GM21390 (cell line): Measurements from ENCODE around the gene CDH23.

ENCODE experiments used
- ATAC-seq: cut with Tn5 transposase; IDR thresholded peaks from one replicate; pipeline ENCODE4 v1.9.1; 2021; ENCODE audit not compliant: unreplicated experiment

Gene CDH23

DNA sequence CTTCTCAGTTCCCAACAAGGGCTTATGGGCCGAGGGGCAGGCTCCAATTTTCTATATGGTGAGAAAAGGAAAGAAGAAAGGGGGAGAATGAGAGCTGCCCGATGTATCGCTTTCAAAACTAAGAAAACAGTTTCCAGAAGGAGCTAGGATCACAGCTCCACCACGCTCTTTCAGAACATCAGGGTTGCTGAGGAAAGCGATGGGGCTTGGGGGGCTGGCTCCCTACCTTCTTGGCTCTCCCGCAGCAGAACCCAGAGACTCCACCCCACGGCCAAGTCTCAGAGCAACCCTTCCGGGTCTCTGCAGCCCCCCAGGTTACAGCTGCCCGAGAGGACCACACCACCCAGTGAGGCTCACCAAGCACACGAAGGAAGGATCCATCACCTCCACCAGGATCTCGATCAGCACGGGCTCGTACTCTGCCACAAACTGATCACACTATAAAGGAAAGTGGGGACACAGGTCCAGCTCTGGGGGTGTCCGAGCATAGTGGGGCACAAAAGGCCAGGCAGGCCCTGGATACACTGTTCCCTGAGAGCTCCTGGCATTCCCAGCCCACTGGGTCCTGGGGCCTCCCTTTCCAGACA is 422.0 kb downstream of the CDH23 start:
- ATAC-seq: no peak

- ATAC-seq: no peak
Measured at GRCh38 chr10:71819441-71819861, 422.7 kb downstream of the CDH23 start.

DNA sequence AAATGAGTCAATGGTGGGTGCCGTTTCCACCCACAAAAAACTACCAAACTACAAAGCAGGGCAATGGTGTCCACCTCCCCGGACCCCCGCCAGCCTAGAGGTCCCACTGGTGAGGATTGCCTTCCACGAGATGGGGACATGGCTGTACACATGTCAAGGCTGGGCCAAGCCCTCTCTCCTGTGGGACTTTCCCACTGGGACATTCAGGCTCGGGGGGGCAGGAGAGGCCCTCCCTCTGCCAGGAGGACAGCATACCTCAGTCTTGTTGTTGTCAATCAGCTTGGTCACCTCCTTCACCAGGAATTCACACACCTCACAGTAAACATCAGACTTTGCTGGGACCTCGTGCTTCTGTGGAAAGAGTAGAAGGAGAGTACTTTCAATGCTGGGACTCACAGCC is 423.3 kb downstream of the CDH23 start:
- no peak for ATAC-seq

DNA sequence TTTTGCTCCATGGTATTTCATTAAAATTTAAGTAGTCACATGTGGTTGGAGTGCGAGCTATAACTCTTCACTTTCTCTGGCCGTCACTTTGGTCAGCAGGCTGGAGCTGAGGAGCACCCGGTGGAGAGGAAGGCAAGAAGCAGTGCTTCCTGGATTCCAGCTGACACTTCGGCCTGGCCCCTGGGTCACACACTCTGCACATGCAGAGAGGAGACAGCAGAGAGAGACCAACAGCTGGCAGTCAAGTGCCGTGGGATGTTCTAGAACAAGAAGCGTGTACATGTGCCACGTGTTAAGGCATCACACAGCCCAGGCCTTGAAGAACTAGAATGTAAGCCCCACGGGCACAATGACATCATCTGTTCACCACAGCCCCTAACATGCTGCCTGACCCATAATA is 424.2 kb downstream of the CDH23 start:
- no peak for ATAC-seq

- no peak for ATAC-seq
Measured at GRCh38 chr10:71821909-71822763, 425.4 kb downstream of the CDH23 start.

DNA sequence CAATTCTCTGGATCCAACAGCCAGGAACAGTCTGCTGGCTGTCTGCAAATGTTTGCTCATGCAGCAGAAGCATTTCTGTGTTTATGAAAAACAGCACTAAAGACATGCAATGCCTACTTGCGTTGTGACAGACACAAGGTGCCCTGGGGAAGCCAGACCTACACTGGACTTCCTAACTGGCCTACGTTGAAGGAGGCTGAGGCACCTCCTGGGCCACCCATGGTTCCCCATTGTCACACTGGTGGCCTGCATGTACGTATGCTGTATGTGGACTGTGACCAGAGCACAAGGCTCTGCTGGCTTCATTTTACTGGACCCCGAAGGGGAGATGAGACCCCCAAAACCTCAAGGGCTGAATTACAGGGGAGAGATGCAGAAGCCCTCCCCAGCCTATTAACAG is 426.6 kb downstream of the CDH23 start:
- no peak for ATAC-seq

- ATAC-seq: no peak
Measured at GRCh38 chr10:71824333-71824732, 427.6 kb downstream of the CDH23 start.

- no peak for ATAC-seq
Measured at GRCh38 chr10:71825217-71825616, 428.5 kb downstream of the CDH23 start.

DNA sequence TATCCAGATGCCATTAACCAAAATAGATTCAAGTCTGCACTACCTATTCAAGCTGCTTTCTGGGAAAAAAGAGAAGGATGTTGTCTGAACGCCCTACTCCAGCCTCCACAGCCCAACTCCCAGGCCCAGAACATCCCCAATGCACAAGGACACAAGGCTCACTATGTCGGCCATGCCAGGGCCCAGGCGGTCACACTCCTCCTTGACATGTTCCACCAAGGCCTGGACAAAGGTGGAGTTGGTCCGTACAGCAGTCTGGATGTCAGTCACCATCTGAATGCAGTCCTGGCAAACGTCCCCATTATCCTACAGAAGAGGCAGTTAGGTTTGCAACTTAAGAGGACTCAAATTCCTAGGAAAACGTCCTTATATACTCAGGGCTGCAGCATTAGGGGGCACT is 431.1 kb downstream of the CDH23 start:
- no peak for ATAC-seq

GRCh38 chr10:71828702-71829101 is 432.0 kb downstream of the CDH23 start:
- no peak for ATAC-seq

- no peak for ATAC-seq
Measured at GRCh38 chr10:71829171-71829570, 432.5 kb downstream of the CDH23 start.

GRCh38 chr10:71829896-71830295 is 433.2 kb downstream of the CDH23 start:
- ATAC-seq: no peak

DNA sequence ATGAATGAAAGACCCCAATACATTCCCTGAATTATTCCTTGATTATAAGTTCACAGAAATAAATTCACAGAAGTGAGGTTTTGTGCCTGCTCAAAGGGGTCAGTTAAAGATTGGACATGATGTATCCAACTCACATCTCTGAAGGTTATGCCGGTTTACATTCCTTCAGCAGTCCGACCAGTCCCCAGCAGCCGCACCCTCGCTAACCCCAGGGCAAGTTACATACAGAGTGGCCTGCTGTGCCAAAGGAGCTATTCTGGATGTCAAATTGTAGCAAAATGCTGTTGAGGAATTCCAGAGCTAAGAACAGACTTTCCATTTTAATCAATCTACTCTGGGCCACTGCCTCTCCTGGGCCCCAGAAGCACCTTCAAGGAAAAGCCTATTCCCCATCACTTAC is 434.0 kb downstream of the CDH23 start:
- ATAC-seq: no peak

DNA sequence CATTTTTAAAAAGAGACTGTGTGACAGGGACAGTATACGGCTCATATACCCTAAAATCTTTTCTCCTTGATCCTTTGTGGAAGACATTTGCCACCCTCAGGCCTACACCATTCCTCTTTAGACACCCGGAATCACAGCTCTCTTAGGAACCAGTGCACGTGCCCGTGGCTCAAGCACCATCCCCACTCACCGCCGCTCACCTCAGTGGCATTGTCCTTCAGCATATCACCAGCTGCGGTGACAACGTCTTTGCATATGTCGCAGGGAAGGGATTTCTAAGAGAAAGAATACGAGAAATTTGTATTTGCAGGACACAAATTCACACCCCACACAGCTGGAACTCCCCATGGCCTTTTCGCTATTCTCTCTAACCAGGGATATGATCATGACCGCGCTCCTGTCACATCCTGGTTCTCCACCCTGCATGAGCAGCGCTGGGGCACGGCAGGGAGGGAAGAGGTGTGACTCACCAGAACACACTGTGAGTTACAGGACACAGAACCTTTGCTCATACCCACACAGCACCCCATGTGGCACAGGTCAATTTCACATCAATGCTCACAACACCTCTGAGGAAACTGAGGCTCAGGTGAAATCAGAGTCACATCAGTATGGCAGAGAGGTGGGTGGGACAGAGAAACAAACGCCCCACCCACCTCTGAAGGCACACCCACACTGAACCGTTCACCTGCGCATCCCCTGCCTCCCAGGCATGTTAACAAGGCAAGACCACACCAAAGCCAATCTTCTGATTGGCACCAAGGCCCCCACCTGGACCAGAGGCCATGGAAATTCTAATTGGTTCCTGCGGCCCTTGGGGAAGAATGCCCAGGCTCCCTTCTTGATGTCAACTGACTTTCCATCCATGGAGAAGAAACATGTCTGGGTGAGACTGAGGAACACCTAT is 435.2 kb downstream of the CDH23 start:
- ATAC-seq: no peak

DNA sequence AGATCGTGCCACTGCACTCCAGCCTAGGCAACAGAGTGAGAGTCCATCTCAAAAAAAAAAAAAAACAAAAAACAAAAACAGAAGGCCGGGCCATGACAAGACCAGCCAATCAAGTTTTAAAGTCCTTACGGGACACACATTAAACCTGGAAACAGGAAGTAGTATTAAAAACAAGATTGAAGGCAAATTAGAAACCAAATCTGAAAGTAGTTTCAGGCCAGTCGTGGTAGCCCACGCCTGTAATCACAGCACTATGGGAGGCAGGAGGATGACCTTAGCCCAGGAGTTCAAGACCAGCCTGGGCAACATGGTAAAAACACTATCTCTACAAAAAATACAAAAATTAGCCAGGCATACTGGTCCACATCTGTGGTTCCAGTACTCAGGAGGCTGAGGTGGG is 436.2 kb downstream of the CDH23 start:
- no peak for ATAC-seq

GRCh38 chr10:71833451-71834342 is 437.0 kb downstream of the CDH23 start:
- no peak for ATAC-seq

GRCh38 chr10:71834343-71834674 is 437.6 kb downstream of the CDH23 start:
- no peak for ATAC-seq

DNA sequence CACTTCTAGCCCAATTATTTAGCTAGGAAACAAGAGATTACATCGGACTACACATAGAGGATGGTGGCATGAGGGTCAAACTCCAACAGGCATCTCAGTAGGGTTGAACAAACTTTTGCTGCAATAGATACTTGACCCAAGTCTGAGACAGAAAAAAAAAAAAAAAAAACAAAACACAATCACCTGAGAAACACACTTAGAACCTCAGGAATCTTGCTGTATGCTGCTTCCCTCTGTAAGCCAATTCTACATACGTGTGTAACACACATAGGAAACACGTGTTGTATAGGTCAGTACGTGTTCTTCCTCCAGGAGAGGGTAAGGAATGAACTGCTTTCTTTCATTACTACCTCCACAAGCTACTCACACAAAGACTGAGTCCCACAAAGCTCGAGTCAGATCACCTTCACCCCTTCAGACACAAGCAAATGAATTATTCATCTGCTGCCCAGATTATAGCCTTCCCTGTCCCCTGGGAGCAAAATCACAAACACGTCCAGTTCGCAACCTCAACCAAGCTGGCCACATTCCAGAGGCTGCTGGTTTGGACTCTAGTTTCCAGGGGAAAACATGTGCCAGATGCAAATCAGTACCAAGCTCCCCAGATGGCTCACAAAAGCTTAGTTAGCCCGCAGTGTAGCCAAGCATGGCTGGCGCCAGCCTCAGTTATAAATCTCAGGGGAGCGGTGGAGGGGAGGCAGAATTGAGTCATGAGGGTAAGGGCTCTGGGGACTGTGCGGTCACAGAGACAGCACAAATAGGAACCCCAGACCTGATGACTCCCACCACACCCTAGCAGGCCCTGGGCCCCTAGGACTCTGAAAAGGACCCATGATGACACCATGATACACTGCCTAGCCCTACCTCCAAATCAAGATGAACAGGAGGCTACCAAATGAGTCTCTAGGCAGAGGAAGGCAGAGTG is 439.2 kb downstream of the CDH23 start:
- ATAC-seq: peak; percentile 90

DNA sequence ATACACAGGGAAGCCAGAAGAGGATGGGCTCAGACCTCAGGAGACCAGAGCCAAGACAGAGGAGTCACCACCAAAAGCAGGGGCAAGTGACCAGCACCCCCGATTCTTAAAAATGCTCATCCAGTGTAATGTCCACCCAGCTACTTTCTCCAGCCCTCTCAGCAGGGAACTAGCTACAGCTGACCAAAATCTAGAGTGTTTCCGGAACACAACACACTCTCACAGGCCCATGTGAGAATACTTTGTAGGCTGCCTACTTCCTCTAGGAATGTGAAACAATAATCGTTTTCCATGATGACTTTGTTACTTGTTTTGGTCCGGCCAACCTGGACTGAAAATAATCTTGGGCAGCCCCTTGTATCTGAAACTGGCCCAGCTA is 439.9 kb downstream of the CDH23 start:
- ATAC-seq: peak; percentile 31
